Stomach (tissue), 9 donors: ENCODE measurements around the gene NEURL1B. TPM values are rescaled to one million over a fixed set of nuclear protein-coding genes. Genes with fewer than 3 reads are reported as not detected.
A peak's percentile ranks its signal among the peaks of the same experiment; 100 is the strongest.

Source experiments
- DNase-seq, 2 donors: peaks; one replicate each; pipeline versions ENCODE4 v3.0.0 to v3.0.0-alpha.2; 2013 to 2019
- H3K27ac ChIP-seq, 5 donors: fragments of 200-600 bp in 4 of 5; sonication (generic) in 4 of 5; one replicate each; pipeline ENCODE4 v1.5.1; 2013 to 2019; ENCODE audit warnings: mild to moderate bottlenecking in 1 of 5, moderate library complexity in 1 of 5
- H3K27me3 ChIP-seq, 3 donors: fragments of 200-600 bp; sonication (generic); one replicate each; pipeline ENCODE4 v1.5.1; 2017 to 2019; ENCODE audit warnings: mixed run types in 1 of 3
- H3K36me3 ChIP-seq, 4 donors: fragments of 200-600 bp; sonication (generic); 1 replicate in 3 of 4; 2 replicates in 1 of 4; pipeline ENCODE4 v1.5.1; 2016 to 2019
- H3K4me1 ChIP-seq, 4 donors: fragments of 200-600 bp; sonication (generic); one replicate each; pipeline ENCODE4 v1.5.1; 2016 to 2019
- H3K4me3 ChIP-seq, 4 donors: fragments of 200-600 bp; sonication (generic) in 3 of 4; one replicate each; pipeline ENCODE4 v1.5.1; 2016 to 2019; ENCODE audit warnings: mild to moderate bottlenecking in 1 of 4
- H3K9me3 ChIP-seq, 4 donors: fragments of 200-600 bp; sonication (generic); one replicate each; pipeline ENCODE4 v1.5.1; 2016 to 2019
- CTCF ChIP-seq, 7 experiments: fragments of 450-650 bp in 4 of 7; fragments of 200-600 bp in 3 of 7; sonication (generic) in 3 of 7; IDR thresholded peaks; one replicate each; pipeline ENCODE4 v1.5.1; 2016 to 2019; ENCODE audit warnings: antibody characterized with exemption in 7 of 7, control low read depth in 2 of 7, mild to moderate bottlenecking in 1 of 7
- EP300 ChIP-seq: sonication (generic); formaldehyde crosslinking; IDR thresholded peaks from one replicate; pipeline ENCODE4 v1.6.1; 2017; ENCODE audit warnings: antibody characterized with exemption
- POLR2A ChIP-seq, 4 donors: fragments of 450-650 bp; IDR thresholded peaks; one replicate each; pipeline ENCODE4 v1.6.1; 2016; ENCODE audit warnings: antibody characterized with exemption in 4 of 4, control low read depth in 2 of 4, mild to moderate bottlenecking in 1 of 4, moderate library complexity in 1 of 4
- POLR2AphosphoS5 ChIP-seq, 3 donors: sonication (generic); formaldehyde crosslinking; IDR thresholded peaks; one replicate each; pipeline ENCODE4 v1.6.1; 2016; ENCODE audit warnings: antibody characterized with exemption in 3 of 3
- WGBS, 5 donors: extraction: QIAGEN DNeasy Blood & Tissue Kit in 3 of 5; methylation state at CpG; one replicate each; pipeline versions ENCODE4 v1.1.5 to v1.1.7; 2013 to 2018; 5-methylcytosine and 5-hydroxymethylcytosine counted together
- intact Hi-C: fragments of 100-400 bp; cut with DNase I; formaldehyde crosslinking; loops from one replicate; pipeline ENCODE4 v1.15.1; 2023; ENCODE audit warnings: low total_unique reads
- polyA plus RNA-seq, 3 donors: library from polyadenylated mRNA; stranded (reverse); fragments of 200-250 nt; gene quantifications; one replicate each; pipeline ENCODE4 v1.2.3, GENCODE V29; 2013
- small RNA-seq, 4 donors: library from RNA; depleted of rRNA; stranded (forward); fragments of <200 nt; gene quantifications; one replicate each; pipeline ENCODE3, GENCODE V24; 2016
- total RNA-seq, 5 donors: library from RNA; depleted of rRNA; stranded (reverse); fragments of >200 nt; gene quantifications; one replicate each; pipeline versions ENCODE4 v1.1.0 to v1.2.3, GENCODE V29; 2014 to 2016
- donor health status: healthy with polysubstance abuse.
- donor health status: Bipolar disorder and iron deficiency.
- donor health status: healthy.

NEURL1B gene
- total and polyA plus RNA-seq, 8 donors = 2.7 to 60.3 (median 9.8) TPM

GRCh38 chr5:172739375-172739774, 98.3 kb downstream of the NEURL1B start:
- WGBS, 5 donors = 94 to 96% (median 95%) methylated on average over 6 of the region's 6 CpGs
- intact Hi-C loops = no loop called here
- no peak for DNase-seq
- H3K9me3 ChIP-seq = no peaks in the 10 kb centered on the region
- TF ChIP-seq POLR2AphosphoS5 (IDR thresholded peaks at IDR 0.05) = no peak
- TF ChIP-seq CTCF (IDR thresholded peaks at IDR 0.05) = no peak
- TF ChIP-seq POLR2A (IDR thresholded peaks at IDR 0.05) = no peak
- no peak for TF ChIP-seq EP300
- H3K4me1 ChIP-seq = peaks cover under 1 to 36% (median 21%) of the 10 kb centered on the region in 4 donors
- H3K27ac ChIP-seq = peak overlapping the region in 1 of 5 donors; percentile 84
- H3K27me3 ChIP-seq = no peaks in the 10 kb centered on the region
- no peaks in the 10 kb centered on the region for H3K36me3 ChIP-seq
- no peak overlapping the region for H3K4me3 ChIP-seq

- no peaks in the 10 kb centered on the region for H3K27me3 ChIP-seq
- H3K4me3 ChIP-seq = no peak overlapping the region
- H3K4me1 ChIP-seq = peaks cover 0 to 38% (median 22%) of the 10 kb centered on the region in 4 donors
- H3K9me3 ChIP-seq = no peaks in the 10 kb centered on the region
- DNase-seq = peak in 1 of 2 donors; percentile 83
- TF ChIP-seq CTCF (IDR thresholded peaks at IDR 0.05) (no peak), EP300 (peak; percentile 47), POLR2AphosphoS5 (IDR thresholded peaks at IDR 0.05) (peak in 2 of 3 donors; percentile 60 to 69), POLR2A (IDR thresholded peaks at IDR 0.05) (no peak)
- H3K36me3 ChIP-seq = no peaks in the 10 kb centered on the region
- intact Hi-C loops = no loop called here
- H3K27ac ChIP-seq = peak overlapping the region in 4 of 5 donors; percentile 73 to 84 (median 77)
- WGBS, 5 donors = 65 to 82% (median 69%) methylated on average over 14 to 15 of the region's 15 CpGs
These were observed 99.6 kb downstream of the NEURL1B start for GRCh38 chr5:172740428-172741205.

Small RNA genes lying within 50 kb of the gene (small RNA-seq; reads per million reads assigned to genes)
- gene AC027309.2 = 0 reads per million in 4 donors
- gene MIR5003 = 0 to 0.07 (median 0) reads per million in 4 donors

Other genes with a start within 250 kb of the NEURL1B start
- gene SH3PXD2B, start 186.7 kb upstream of the NEURL1B start, total RNA-seq = 10 to 100 TPM in 4 of 5 donors, 1 to 10 TPM in 1; 7.2 to 63.0 (median 35.1) TPM
- gene SH3PXD2B, start 186.7 kb upstream of the NEURL1B start, polyA plus RNA-seq = 10 to 100 TPM in 1 of 3 donors, 1 to 10 TPM in 2; 6.7 to 15.8 (median 7.4) TPM
- 100 to 1,000 TPM; 167 to 690 (median 553) TPM for gene DUSP1, start 129.9 kb downstream of the NEURL1B start, total RNA-seq
- 100 to 1,000 TPM in 1 of 3 donors, 10 to 100 TPM in 2; 76.4 to 136 (median 81.9) TPM for gene DUSP1, start 129.9 kb downstream of the NEURL1B start, polyA plus RNA-seq
- 100 to 1,000 TPM in 4 of 5 donors, 10 to 100 TPM in 1; 98.8 to 293 (median 137) TPM for gene ERGIC1, start 193.0 kb downstream of the NEURL1B start, total RNA-seq
- gene ERGIC1, start 193.0 kb downstream of the NEURL1B start, polyA plus RNA-seq = 10 to 100 TPM; 54.5 to 95.3 (median 83.7) TPM